ENCODE results near the gene CPM.
"Not testable (repeated sequence)": the region's sequence is repeated elsewhere in the genome, so short reads cannot be mapped to it uniquely, and the experiment has no call there.

CPM gene

GRCh38 chr12:68815928-68816800 lies 116.8 kb downstream of the CPM start:
- Histone ChIP-seq H3K4me1 (ENCODE audit: control insufficient read depth, low read depth, low read length) (no peaks in the 10 kb centered on the region), H3K9me3 (ENCODE audit: control insufficient read depth, low read depth, low read length) (no peaks in the 10 kb centered on the region), H3K36me3 (ENCODE audit: control insufficient read depth, low read depth, low read length) (peaks cover 81% of the 10 kb centered on the region), H3K4me3 (ENCODE audit: low read length) (no peak overlapping the region), H3K9ac (ENCODE audit: low read length) (no peak overlapping the region), H3K27me3 (ENCODE audit: control insufficient read depth, insufficient read depth, low read length) (no peaks in the 10 kb centered on the region), H3K27ac (ENCODE audit: low read length) (no peak overlapping the region)

GRCh38 chr12:68815232-68815927 lies 117.6 kb downstream of the CPM start:
- H3K4me1 ChIP-seq (ENCODE audit: control insufficient read depth, low read depth, low read length), result no peaks in the 10 kb centered on the region
- H3K9ac ChIP-seq (ENCODE audit: low read length), result no peak overlapping the region
- peaks cover 74% of the 10 kb centered on the region for H3K36me3 ChIP-seq (ENCODE audit: control insufficient read depth, low read depth, low read length)
- no peaks in the 10 kb centered on the region for H3K9me3 ChIP-seq (ENCODE audit: control insufficient read depth, low read depth, low read length)
- no peak overlapping the region for H3K27ac ChIP-seq (ENCODE audit: low read length)
- no peaks in the 10 kb centered on the region for H3K27me3 ChIP-seq (ENCODE audit: control insufficient read depth, insufficient read depth, low read length)
- no peak overlapping the region for H3K4me3 ChIP-seq (ENCODE audit: low read length)

GRCh38 chr12:68814490-68815231 lies 118.3 kb downstream of the CPM start:
- Histone ChIP-seq H3K27me3 (ENCODE audit: control insufficient read depth, insufficient read depth, low read length) (no peaks in the 10 kb centered on the region), H3K9me3 (ENCODE audit: control insufficient read depth, low read depth, low read length) (no peaks in the 10 kb centered on the region), H3K4me1 (ENCODE audit: control insufficient read depth, low read depth, low read length) (no peaks in the 10 kb centered on the region), H3K9ac (ENCODE audit: low read length) (no peak overlapping the region), H3K4me3 (ENCODE audit: low read length) (no peak overlapping the region), H3K36me3 (ENCODE audit: control insufficient read depth, low read depth, low read length) (peaks cover 72% of the 10 kb centered on the region), H3K27ac (ENCODE audit: low read length) (no peak overlapping the region)

GRCh38 chr12:68813242-68813593 lies 119.8 kb downstream of the CPM start:
- no peaks in the 10 kb centered on the region for H3K4me1 ChIP-seq (ENCODE audit: control insufficient read depth, low read depth, low read length)
- H3K27me3 ChIP-seq (ENCODE audit: control insufficient read depth, insufficient read depth, low read length), result no peaks in the 10 kb centered on the region
- H3K4me3 ChIP-seq (ENCODE audit: low read length), result no peak overlapping the region
- peaks cover 64% of the 10 kb centered on the region for H3K36me3 ChIP-seq (ENCODE audit: control insufficient read depth, low read depth, low read length)
- no peaks in the 10 kb centered on the region for H3K9me3 ChIP-seq (ENCODE audit: control insufficient read depth, low read depth, low read length)
- H3K27ac ChIP-seq (ENCODE audit: low read length), result no peak overlapping the region
- no peak overlapping the region for H3K9ac ChIP-seq (ENCODE audit: low read length)

- H3K36me3 ChIP-seq (ENCODE audit: control insufficient read depth, low read depth, low read length), result peaks cover 59% of the 10 kb centered on the region
- no peaks in the 10 kb centered on the region for H3K4me1 ChIP-seq (ENCODE audit: control insufficient read depth, low read depth, low read length)
- H3K4me3 ChIP-seq (ENCODE audit: low read length), result no peak overlapping the region
- H3K9me3 ChIP-seq (ENCODE audit: control insufficient read depth, low read depth, low read length), result no peaks in the 10 kb centered on the region
- no peak overlapping the region for H3K9ac ChIP-seq (ENCODE audit: low read length)
- no peak overlapping the region for H3K27ac ChIP-seq (ENCODE audit: low read length)
- H3K27me3 ChIP-seq (ENCODE audit: control insufficient read depth, insufficient read depth, low read length), result no peaks in the 10 kb centered on the region
Measured at GRCh38 chr12:68812553-68813241, 120.3 kb downstream of the CPM start.

- H3K4me1 ChIP-seq (ENCODE audit: control insufficient read depth, low read depth, low read length); H3K27me3 ChIP-seq (ENCODE audit: control insufficient read depth, insufficient read depth, low read length); H3K9me3 ChIP-seq (ENCODE audit: control insufficient read depth, low read depth, low read length); H3K4me3 ChIP-seq (ENCODE audit: low read length); H3K9ac ChIP-seq (ENCODE audit: low read length); H3K27ac ChIP-seq (ENCODE audit: low read length): not testable (repeated sequence)
- H3K36me3 ChIP-seq (ENCODE audit: control insufficient read depth, low read depth, low read length), result peaks cover 51% of the 10 kb centered on the region
Measured at GRCh38 chr12:68811573-68811972, 121.4 kb downstream of the CPM start.

GRCh38 chr12:68810027-68810389 lies 123.0 kb downstream of the CPM start:
- not testable (repeated sequence) for H3K9ac ChIP-seq (ENCODE audit: low read length); H3K4me1 ChIP-seq (ENCODE audit: control insufficient read depth, low read depth, low read length); H3K27ac ChIP-seq (ENCODE audit: low read length); H3K27me3 ChIP-seq (ENCODE audit: control insufficient read depth, insufficient read depth, low read length); H3K9me3 ChIP-seq (ENCODE audit: control insufficient read depth, low read depth, low read length)
- peak overlapping the region; percentile 76 for H3K4me3 ChIP-seq (ENCODE audit: low read length)
- peaks cover 36% of the 10 kb centered on the region for H3K36me3 ChIP-seq (ENCODE audit: control insufficient read depth, low read depth, low read length)

GRCh38 chr12:68809190-68810026 lies 123.6 kb downstream of the CPM start:
- Histone ChIP-seq H3K4me3 (ENCODE audit: low read length) (peak overlapping the region; percentile 76), H3K4me1 (ENCODE audit: control insufficient read depth, low read depth, low read length) (peaks cover 7% of the 10 kb centered on the region), H3K27me3 (ENCODE audit: control insufficient read depth, insufficient read depth, low read length) (no peaks in the 10 kb centered on the region), H3K9me3 (ENCODE audit: control insufficient read depth, low read depth, low read length) (no peaks in the 10 kb centered on the region), H3K9ac (ENCODE audit: low read length) (peak overlapping the region; percentile 100), H3K27ac (ENCODE audit: low read length) (no peak overlapping the region), H3K36me3 (ENCODE audit: control insufficient read depth, low read depth, low read length) (peaks cover 30% of the 10 kb centered on the region)

GRCh38 chr12:68808388-68809189 lies 124.4 kb downstream of the CPM start:
- H3K4me3 ChIP-seq (ENCODE audit: low read length), result peak overlapping the region; percentile 76
- no peaks in the 10 kb centered on the region for H3K27me3 ChIP-seq (ENCODE audit: control insufficient read depth, insufficient read depth, low read length)
- H3K9ac ChIP-seq (ENCODE audit: low read length), result peak overlapping the region; percentile 100
- H3K27ac ChIP-seq (ENCODE audit: low read length), result peak overlapping the region; percentile 98
- peaks cover 23% of the 10 kb centered on the region for H3K36me3 ChIP-seq (ENCODE audit: control insufficient read depth, low read depth, low read length)
- H3K4me1 ChIP-seq (ENCODE audit: control insufficient read depth, low read depth, low read length), result peaks cover 10% of the 10 kb centered on the region
- no peaks in the 10 kb centered on the region for H3K9me3 ChIP-seq (ENCODE audit: control insufficient read depth, low read depth, low read length)

Measured in iPS-18a (cell line).